GM10847 (cell line): Measurements from ENCODE around the gene GRAMD4.

ENCODE experiments used
- POLR2A ChIP-seq: IDR thresholded peaks from 2 replicates; pipeline ENCODE4 v1.6.1; 2011; ENCODE audit not compliant: insufficient read length; ENCODE audit errors: extremely low read depth

The GRAMD4 gene

GRCh38 chr22:46634011-46634699 is 14.0 kb downstream of the GRAMD4 start:
- TF ChIP-seq POLR2A: no peak

GRCh38 chr22:46635756-46636155 is 15.6 kb downstream of the GRAMD4 start:
- no peak for TF ChIP-seq POLR2A

- TF ChIP-seq POLR2A: no peak
Observed at GRCh38 chr22:46636221-46637002, 16.2 kb downstream of the GRAMD4 start.

- no peak for TF ChIP-seq POLR2A
Observed at GRCh38 chr22:46637711-46638600, 17.8 kb downstream of the GRAMD4 start.

- no peak for TF ChIP-seq POLR2A
Observed at GRCh38 chr22:46638601-46639431, 18.6 kb downstream of the GRAMD4 start.

- TF ChIP-seq POLR2A: no peak
Observed at GRCh38 chr22:46639843-46640242, 19.7 kb downstream of the GRAMD4 start.

- no peak for TF ChIP-seq POLR2A
Observed at GRCh38 chr22:46640293-46641055, 20.3 kb downstream of the GRAMD4 start.

- TF ChIP-seq POLR2A: no peak
Observed at GRCh38 chr22:46641811-46642266, 21.7 kb downstream of the GRAMD4 start.

GRCh38 chr22:46646531-46647215 is 26.5 kb downstream of the GRAMD4 start:
- no peak for TF ChIP-seq POLR2A

GRCh38 chr22:46649141-46650077 is 29.2 kb downstream of the GRAMD4 start:
- no peak for TF ChIP-seq POLR2A

GRCh38 chr22:46650078-46650810 is 30.1 kb downstream of the GRAMD4 start:
- no peak for TF ChIP-seq POLR2A

- TF ChIP-seq POLR2A: no peak
Observed at GRCh38 chr22:46651316-46651715, 31.1 kb downstream of the GRAMD4 start.
